Lung (tissue), 12 donors: ENCODE measurements around the gene ZGPAT. TPM values are rescaled to one million over a fixed set of nuclear protein-coding genes. Genes with fewer than 3 reads are reported as not detected.
A peak's percentile ranks its signal among the peaks of the same experiment; 100 is the strongest.

Experiments used
- ATAC-seq: fragments of 200-7000 bp; cut with Tn5 transposase; one replicate; pipeline ENCODE4 v1.9.1; 2020; ENCODE audit warnings: moderate number of reproducible peaks; ENCODE audit not compliant: insufficient read depth, low FRiP score
- DNase-seq, 3 donors: peaks; one replicate each; pipeline ENCODE4 v3.0.0-alpha.2; 2013 to 2017
- H3K27ac ChIP-seq, 2 donors: one replicate each; pipeline ENCODE4 v1.5.1; 2013; ENCODE audit warnings: mild to moderate bottlenecking in 2 of 2, moderate library complexity in 2 of 2, control low read depth in 1 of 2, inconsistent platforms in 1 of 2, low read depth in 1 of 2, low read length in 1 of 2
- H3K27me3 ChIP-seq, 3 donors: one replicate each; pipeline ENCODE4 v1.5.1; 2013; ENCODE audit warnings: low read length in 2 of 3; ENCODE audit not compliant: control insufficient read depth in 3 of 3, insufficient read depth in 3 of 3
- H3K36me3 ChIP-seq, 4 donors: one replicate each; pipeline ENCODE4 v1.5.1; 2013; ENCODE audit warnings: low read length in 4 of 4, mild to moderate bottlenecking in 1 of 4, moderate library complexity in 1 of 4; ENCODE audit not compliant: control insufficient read depth in 4 of 4, insufficient read depth in 4 of 4
- H3K4me1 ChIP-seq, 5 donors: one replicate each; pipeline ENCODE4 v1.5.1; 2013; ENCODE audit warnings: low read length in 5 of 5, mild to moderate bottlenecking in 2 of 5, moderate library complexity in 1 of 5; ENCODE audit not compliant: control insufficient read depth in 5 of 5, insufficient read depth in 5 of 5
- H3K4me3 ChIP-seq: one replicate; pipeline ENCODE4 v1.5.1; 2013; ENCODE audit warnings: mild to moderate bottlenecking, control low read depth, moderate library complexity
- H3K9ac ChIP-seq, 2 donors: one replicate each; pipeline ENCODE4 v1.5.1; 2013; ENCODE audit warnings: low read length in 2 of 2, control low read depth in 1 of 2; ENCODE audit not compliant: insufficient read depth in 1 of 2
- H3K9me3 ChIP-seq, 4 donors: one replicate each; pipeline ENCODE4 v1.5.1; 2013; ENCODE audit warnings: low read length in 3 of 4, mild to moderate bottlenecking in 1 of 4, moderate library complexity in 1 of 4; ENCODE audit not compliant: control insufficient read depth in 4 of 4, insufficient read depth in 3 of 4
- CTCF ChIP-seq: IDR thresholded peaks from 2 replicates; pipeline ENCODE4 v1.5.1; 2012; ENCODE audit warnings: mild to moderate bottlenecking; ENCODE audit errors: control extremely low read depth, extremely low read depth
- WGBS, 2 donors: extraction: QIAGEN DNeasy Blood & Tissue Kit; methylation state at CpG; one replicate each; pipeline ENCODE4 v1.1.7; 2013; 5-methylcytosine and 5-hydroxymethylcytosine counted together
- polyA plus RNA-seq, 2 donors: library from polyadenylated mRNA; stranded (reverse); fragments of 200-250 nt; gene quantifications; one replicate each; pipeline ENCODE4 v1.2.1, GENCODE V29; 2013
- total RNA-seq, 2 donors: library from RNA; depleted of rRNA in 1 of 2; stranded (reverse); fragments of >200 nt in 1 of 2; gene quantifications; one replicate each; pipeline ENCODE4 v1.2.1, GENCODE V29; 2014 to 2021
- donor health status: control.
- donor health status: control.
- donor health status: Bipolar disorder and iron deficiency.
- donor health status: healthy.
- donor health status: DM: yes; HTN: yes; CAD: no.

The ZGPAT gene
- total and polyA plus RNA-seq, 4 donors: 18.3 to 45.0 (median 33.7) TPM

DNA sequence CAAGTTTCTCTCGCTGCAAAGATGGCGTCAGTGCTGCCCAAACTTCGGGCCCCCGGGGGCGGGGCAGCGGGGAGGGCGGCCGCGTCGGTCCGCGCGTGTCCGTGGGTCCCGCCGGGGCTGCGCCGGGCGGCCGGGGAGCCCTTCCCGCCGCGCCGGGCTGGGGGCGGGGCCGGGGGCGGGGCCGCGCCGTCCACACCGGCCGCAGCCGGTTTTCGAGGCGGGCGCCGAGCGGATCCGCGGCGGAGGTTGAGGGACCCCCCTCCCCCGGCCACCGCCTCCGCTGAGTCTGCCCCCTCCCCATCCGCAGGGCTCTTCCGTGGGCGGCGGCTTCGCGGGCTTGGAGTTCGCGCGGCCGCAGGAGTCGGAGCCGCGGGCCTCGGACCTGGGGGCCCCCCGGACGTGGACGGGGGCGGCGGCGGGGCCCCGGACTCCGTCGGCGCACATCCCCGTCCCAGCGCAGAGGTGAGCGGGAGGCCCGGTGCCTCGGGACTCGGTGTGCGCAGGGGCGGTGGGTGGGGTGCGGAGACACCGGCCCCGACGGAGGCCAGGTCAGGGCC, 32.3 kb downstream of the ZGPAT start:
- no peaks in the 10 kb centered on the region for H3K27me3 ChIP-seq
- ATAC-seq (peak; percentile 17), DNase-seq (peak; percentile 57 to 84 (median 71))
- peak overlapping the region; percentile 59 for H3K4me3 ChIP-seq
- TF ChIP-seq CTCF: no peak
- H3K27ac ChIP-seq: peak overlapping the region; percentile 81 to 83
- peaks cover 0 to 34% (median 8%) of the 10 kb centered on the region in 4 donors for H3K36me3 ChIP-seq
- no peaks in the 10 kb centered on the region for H3K9me3 ChIP-seq
- WGBS, 2 donors: 1% methylated on average over 55 to 80 of the region's 80 CpGs
- peaks cover 0 to 27% (median 9%) of the 10 kb centered on the region in 5 donors for H3K4me1 ChIP-seq
- no peak overlapping the region for H3K9ac ChIP-seq

- no peak for TF ChIP-seq CTCF
- WGBS, 2 donors: 5 to 8% methylated on average over 28 to 29 of the region's 29 CpGs
Observed at GRCh38 chr20:63740627-63741353, 33.0 kb downstream of the ZGPAT start.

DNA sequence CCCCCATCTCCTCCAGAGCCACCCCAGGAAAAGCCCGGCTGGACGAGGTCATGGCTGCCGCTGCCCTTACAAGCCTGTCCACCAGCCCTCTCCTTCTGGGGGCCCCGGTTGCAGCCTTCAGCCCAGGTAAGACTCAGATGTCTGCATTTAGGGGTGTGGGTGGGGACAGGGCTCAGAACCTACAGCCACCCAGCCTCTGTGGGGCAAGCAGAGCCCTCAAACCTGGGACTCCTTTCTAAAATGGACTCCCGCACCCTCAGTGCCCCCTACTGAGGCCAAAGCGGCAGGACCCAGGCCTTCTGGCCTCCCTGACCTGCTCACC, 33.5 kb downstream of the ZGPAT start:
- 23 to 45% methylated on average over 6 of the region's 6 CpGs for WGBS, 2 donors

More at GRCh38 chr20:63740627-63741353, 33.0 kb downstream of the ZGPAT start:
- DNase-seq (peak; percentile 96 to 98 (median 96)), ATAC-seq (peak; percentile 66)
- H3K27ac ChIP-seq: peak overlapping the region; percentile 81 to 83
- no peak overlapping the region for H3K9ac ChIP-seq
- no peaks in the 10 kb centered on the region for H3K9me3 ChIP-seq
- H3K4me3 ChIP-seq: peak overlapping the region; percentile 53
- H3K36me3 ChIP-seq: peaks cover 0 to 27% (median 8%) of the 10 kb centered on the region in 4 donors
- peaks cover 0 to 33% (median 11%) of the 10 kb centered on the region in 5 donors for H3K4me1 ChIP-seq
- no peaks in the 10 kb centered on the region for H3K27me3 ChIP-seq

More for the DNA sequence above, 33.5 kb downstream of the ZGPAT start:
- no peak for TF ChIP-seq CTCF
- DNase-seq: no peak
- peak overlapping the region; percentile 81 to 83 for H3K27ac ChIP-seq
- peaks cover 0 to 27% (median 8%) of the 10 kb centered on the region in 4 donors for H3K36me3 ChIP-seq
- no peak overlapping the region for H3K9ac ChIP-seq
- peaks cover 0 to 33% (median 11%) of the 10 kb centered on the region in 5 donors for H3K4me1 ChIP-seq
- no peaks in the 10 kb centered on the region for H3K27me3 ChIP-seq
- H3K4me3 ChIP-seq: no peak overlapping the region
- ATAC-seq: no peak
- no peaks in the 10 kb centered on the region for H3K9me3 ChIP-seq
